NCI-H510A (cell line): ENCODE results near the gene KRTAP10-2.

Experiments used
- DNase-seq: peaks from one replicate; lab custom pipeline; 2025; lab: John Stamatoyannopoulos, UW

Gene KRTAP10-2

GRCh38 chr21:44539991-44540666 is 11.2 kb downstream of the KRTAP10-2 start, which contains the start of gene KRTAP10-1:
Gene KRTAP10-1, minus strand, starts transcription at chr21:44540195. Its CDS starts 45 bp downstream, at chr21:44540150.
- DNase-seq, result no peak

GRCh38 chr21:44539046-44539445 is 12.3 kb downstream of the KRTAP10-2 start:
- no peak for DNase-seq

GRCh38 chr21:44537930-44538911 is 13.1 kb downstream of the KRTAP10-2 start:
- no peak for DNase-seq

- no peak for DNase-seq
Measured at GRCh38 chr21:44535963-44536362, 15.3 kb downstream of the KRTAP10-2 start.

GRCh38 chr21:44534688-44535087 is 16.6 kb downstream of the KRTAP10-2 start:
- DNase-seq, result no peak

GRCh38 chr21:44533891-44534627 is 17.2 kb downstream of the KRTAP10-2 start:
- DNase-seq, result no peak

- no peak for DNase-seq
Measured at GRCh38 chr21:44533121-44533890, 18.0 kb downstream of the KRTAP10-2 start.

- no peak for DNase-seq
Measured at GRCh38 chr21:44532712-44533111, 18.6 kb downstream of the KRTAP10-2 start.

- DNase-seq, result no peak
Measured at GRCh38 chr21:44531606-44532564, 19.4 kb downstream of the KRTAP10-2 start.

- DNase-seq, result no peak
Measured at GRCh38 chr21:44530903-44531605, 20.3 kb downstream of the KRTAP10-2 start.

- DNase-seq, result no peak
Measured at GRCh38 chr21:44530221-44530902, 20.9 kb downstream of the KRTAP10-2 start.

GRCh38 chr21:44529503-44530125 is 21.7 kb downstream of the KRTAP10-2 start:
- DNase-seq, result no peak

- no peak for DNase-seq
Measured at GRCh38 chr21:44529011-44529421, 22.3 kb downstream of the KRTAP10-2 start.

GRCh38 chr21:44528634-44528995 is 22.7 kb downstream of the KRTAP10-2 start:
- DNase-seq, result no peak

GRCh38 chr21:44527983-44528633 is 23.2 kb downstream of the KRTAP10-2 start:
- no peak for DNase-seq

GRCh38 chr21:44527156-44527982 is 23.9 kb downstream of the KRTAP10-2 start:
- no peak for DNase-seq
